Naive thymus-derived CD4-positive, alpha-beta T cell (primary cell): ENCODE measurements around the gene CAMK2D. TPM values are rescaled to one million over a fixed set of nuclear protein-coding genes. Genes with fewer than 3 reads are reported as not detected.

Experiments used
- ATAC-seq: fragments of 150-1000 bp; cut with Tn5 transposase; 2 replicates; pipeline ENCODE4 v1.10.0; 2021; ENCODE audit warnings: mild to moderate bottlenecking, moderate library complexity
- CTCF ChIA-PET: fragments of 350-600 bp; sonication (Branson Sonifier 250); formaldehyde crosslinking; loops from one replicate; lab custom pipeline; 2021; ENCODE audit warnings: antibody characterized with exemption; lab: Charles Lee
- POLR2A ChIA-PET: fragments of 350-600 bp; sonication (Branson Sonifier 250); formaldehyde crosslinking; loops from one replicate; lab custom pipeline; 2021; ENCODE audit warnings: antibody characterized with exemption, inconsistent platforms; lab: Charles Lee
- DNase-seq, 9 donors: peaks; one replicate each; pipeline versions ENCODE4 v3.0.0 to v3.0.0-alpha.2; 2020 to 2022; ENCODE audit warnings: mixed read lengths in 1 of 9
- H3K27ac ChIP-seq: one replicate; pipeline ENCODE4 v1.7.0; 2013; ENCODE audit warnings: mild to moderate bottlenecking, low read depth, low read length, moderate library complexity
- H3K27me3 ChIP-seq, 2 donors: one replicate each; pipeline ENCODE4 v1.7.0; 2013; ENCODE audit warnings: low read length in 2 of 2, mild to moderate bottlenecking in 2 of 2, moderate library complexity in 2 of 2; ENCODE audit not compliant: control insufficient read depth in 2 of 2, insufficient read depth in 2 of 2
- H3K36me3 ChIP-seq, 3 experiments: 1 replicate in 2 of 3; 2 replicates in 1 of 3; pipeline ENCODE4 v1.7.0; 2013; ENCODE audit warnings: low read length in 3 of 3, mild to moderate bottlenecking in 3 of 3, moderate library complexity in 1 of 3; ENCODE audit not compliant: insufficient read depth in 3 of 3, control insufficient read depth in 2 of 3
- H3K4me1 ChIP-seq, 2 donors: one replicate each; pipeline ENCODE4 v1.7.0; 2013; ENCODE audit warnings: low read length in 2 of 2, mild to moderate bottlenecking in 2 of 2, moderate library complexity in 1 of 2; ENCODE audit not compliant: control insufficient read depth in 2 of 2, insufficient read depth in 2 of 2
- H3K4me3 ChIP-seq: 2 replicates; pipeline ENCODE4 v1.7.0; 2013; ENCODE audit warnings: mild to moderate bottlenecking, low read length
- H3K9me3 ChIP-seq, 3 experiments: 1 replicate in 2 of 3; 2 replicates in 1 of 3; pipeline ENCODE4 v1.7.0; 2013; ENCODE audit warnings: low read length in 3 of 3; ENCODE audit not compliant: control insufficient read depth in 2 of 3
- H3K27ac Mint-ChIP-seq, 9 donors: one replicate each; pipeline ENCODE4 v1.8.0; 2020 to 2022; ENCODE audit warnings: mixed read lengths in 9 of 9, mild to moderate bottlenecking in 8 of 9, moderate library complexity in 5 of 9, inconsistent platforms in 2 of 9
- H3K27me3 Mint-ChIP-seq, 5 donors: one replicate each; pipeline ENCODE4 v1.8.0; 2021 to 2022; ENCODE audit warnings: mixed read lengths in 5 of 5, mild to moderate bottlenecking in 1 of 5
- H3K36me3 Mint-ChIP-seq, 5 donors: one replicate each; pipeline ENCODE4 v1.8.0; 2020 to 2022; ENCODE audit warnings: mixed read lengths in 5 of 5, mild to moderate bottlenecking in 3 of 5, inconsistent platforms in 1 of 5
- H3K4me1 Mint-ChIP-seq, 7 donors: one replicate each; pipeline ENCODE4 v1.8.0; 2020 to 2022; ENCODE audit warnings: mixed read lengths in 7 of 7, mild to moderate bottlenecking in 3 of 7, inconsistent platforms in 1 of 7
- H3K4me3 Mint-ChIP-seq, 10 donors: one replicate each; pipeline ENCODE4 v1.8.0; 2020 to 2022; ENCODE audit warnings: mild to moderate bottlenecking in 10 of 10, mixed read lengths in 10 of 10, moderate library complexity in 6 of 10, inconsistent platforms in 2 of 10
- H3K9me3 Mint-ChIP-seq, 11 donors: one replicate each; pipeline ENCODE4 v1.8.0; 2020 to 2022; ENCODE audit warnings: mixed read lengths in 11 of 11, mild to moderate bottlenecking in 4 of 11, inconsistent platforms in 1 of 11, moderate library complexity in 1 of 11
- intact Hi-C, 2 donors: fragments of 100-400 bp; cut with micrococcal nuclease; formaldehyde crosslinking; loops; one replicate each; pipeline ENCODE4 v1.15.1; 2023
- polyA plus RNA-seq, 2 donors: library from polyadenylated mRNA; unstranded; fragments of 300-500 nt; fragmentation: Illumina TruSeq; gene quantifications; one replicate each; pipeline ENCODE4 v1.2.3, GENCODE V29; 2021
- total RNA-seq, 6 experiments: library from RNA in 5 of 6; stranded (reverse) in 5 of 6; gene quantifications; 1 replicate in 5 of 6; 2 replicates in 1 of 6; pipeline ENCODE4 v1.2.3 and lab custom pipeline; 2021 to 2026

The CAMK2D gene
- total and polyA plus RNA-seq, 7 experiments from 2014 or later = 13.5 to 41.2 (median 36.1) TPM

- intact Hi-C loops = no loop called here
- Mint-ChIP-seq H3K27me3 (no peaks in the 10 kb centered on the region), H3K4me3 (peak overlapping the region in 5 of 10 donors; percentile 18 to 56 (median 44)), H3K27ac (peak overlapping the region in 3 of 9 donors; percentile 16 to 64 (median 39)), H3K36me3 (peaks cover 0 to 35% (median 5%) of the 10 kb centered on the region in 5 donors), H3K9me3 (peaks cover 0 to 4% (median 0%) of the 10 kb centered on the region in 11 donors), H3K4me1 (peaks cover 28 to 58% (median 43%) of the 10 kb centered on the region in 7 donors)
- H3K27ac ChIP-seq = no peak overlapping the region
- ChIA-PET POLR2A (no interaction called here), CTCF (interaction anchor here (1.4 kb wide), 1 partner anchor 17 kb away, joined by 4 read pairs; no protein-coding TSS in a partner anchor)
- no peaks in the 10 kb centered on the region for H3K36me3 ChIP-seq
- ATAC-seq = peak; percentile 15
- no peak overlapping the region for H3K4me3 ChIP-seq
- DNase-seq = no peak
- no peaks in the 10 kb centered on the region for H3K9me3 ChIP-seq
- H3K27me3 ChIP-seq = no peaks in the 10 kb centered on the region
- H3K4me1 ChIP-seq = peaks cover 18 to 22% of the 10 kb centered on the region in 2 donors
Measured at GRCh38 chr4:113564493-113564892, 197.0 kb downstream of the CAMK2D start.

GRCh38 chr4:113563691-113564378, 197.7 kb downstream of the CAMK2D start:
- Mint-ChIP-seq H3K27me3 (no peaks in the 10 kb centered on the region), H3K4me3 (no peak overlapping the region), H3K36me3 (peaks cover 0 to 35% (median 5%) of the 10 kb centered on the region in 5 donors), H3K9me3 (peaks cover 0 to 4% (median 0%) of the 10 kb centered on the region in 11 donors), H3K4me1 (peaks cover 28 to 55% (median 43%) of the 10 kb centered on the region in 7 donors), H3K27ac (peak overlapping the region in 2 of 9 donors; percentile 16 to 39)
- Histone ChIP-seq H3K4me1 (peaks cover 18 to 22% of the 10 kb centered on the region in 2 donors), H3K36me3 (no peaks in the 10 kb centered on the region), H3K27ac (no peak overlapping the region), H3K4me3 (no peak overlapping the region), H3K9me3 (no peaks in the 10 kb centered on the region), H3K27me3 (no peaks in the 10 kb centered on the region)
- intact Hi-C loops = loop anchor here in 1 of 2 donors (2.0 kb wide), 1 partner anchor 13 kb away; no protein-coding TSS in a partner anchor
- ATAC-seq = no peak
- DNase-seq = no peak
- ChIA-PET CTCF (interaction anchor here (1.4 kb wide), 1 partner anchor 16 kb away, joined by 4 read pairs; no protein-coding TSS in a partner anchor), POLR2A (no interaction called here)

- H3K36me3 ChIP-seq = no peaks in the 10 kb centered on the region
- POLR2A ChIA-PET = no interaction called here
- H3K9me3 ChIP-seq = no peaks in the 10 kb centered on the region
- H3K27me3 ChIP-seq = no peaks in the 10 kb centered on the region
- DNase-seq (no peak), ATAC-seq (no peak)
- peaks cover 18 to 21% of the 10 kb centered on the region in 2 donors for H3K4me1 ChIP-seq
- H3K27ac ChIP-seq = no peak overlapping the region
- intact Hi-C loops = loop anchor here in 1 of 2 donors (2.0 kb wide), 1 partner anchor 15 kb away; no protein-coding TSS in a partner anchor
- peaks cover 0 to 30% (median 5%) of the 10 kb centered on the region in 5 donors for H3K36me3 Mint-ChIP-seq
- peaks cover 0 to 4% (median 0%) of the 10 kb centered on the region in 11 donors for H3K9me3 Mint-ChIP-seq
- no peak overlapping the region for H3K4me3 ChIP-seq
- H3K4me1 Mint-ChIP-seq = peaks cover 22 to 48% (median 33%) of the 10 kb centered on the region in 7 donors
- H3K27me3 Mint-ChIP-seq = no peaks in the 10 kb centered on the region
- CTCF ChIA-PET = interaction anchor here (1.0 to 2.0 kb wide), 3 partner anchors 11 to 14 kb away, joined by 3 to 6 read pairs (median 3); no protein-coding TSS in a partner anchor
- no peak overlapping the region for H3K27ac Mint-ChIP-seq
- no peak overlapping the region for H3K4me3 Mint-ChIP-seq
Measured at GRCh38 chr4:113561758-113562157, 199.8 kb downstream of the CAMK2D start.

- Mint-ChIP-seq H3K9me3 (peaks cover 0 to 4% (median 0%) of the 10 kb centered on the region in 11 donors), H3K36me3 (peaks cover 0 to 27% (median 5%) of the 10 kb centered on the region in 5 donors), H3K4me3 (no peak overlapping the region), H3K27me3 (no peaks in the 10 kb centered on the region), H3K27ac (no peak overlapping the region), H3K4me1 (peaks cover 16 to 44% (median 26%) of the 10 kb centered on the region in 7 donors)
- no peaks in the 10 kb centered on the region for H3K36me3 ChIP-seq
- no peaks in the 10 kb centered on the region for H3K27me3 ChIP-seq
- DNase-seq = no peak
- no peak for ATAC-seq
- POLR2A ChIA-PET = no interaction called here
- no peaks in the 10 kb centered on the region for H3K9me3 ChIP-seq
- no peak overlapping the region for H3K4me3 ChIP-seq
- peaks cover 14 to 18% of the 10 kb centered on the region in 2 donors for H3K4me1 ChIP-seq
- intact Hi-C loops = no loop called here
- no peak overlapping the region for H3K27ac ChIP-seq
- CTCF ChIA-PET = interaction anchor here (1.0 to 2.0 kb wide), 3 partner anchors 10 to 14 kb away, joined by 3 to 6 read pairs (median 3); no protein-coding TSS in a partner anchor
Measured at GRCh38 chr4:113561092-113561491, 200.4 kb downstream of the CAMK2D start.

DNA sequence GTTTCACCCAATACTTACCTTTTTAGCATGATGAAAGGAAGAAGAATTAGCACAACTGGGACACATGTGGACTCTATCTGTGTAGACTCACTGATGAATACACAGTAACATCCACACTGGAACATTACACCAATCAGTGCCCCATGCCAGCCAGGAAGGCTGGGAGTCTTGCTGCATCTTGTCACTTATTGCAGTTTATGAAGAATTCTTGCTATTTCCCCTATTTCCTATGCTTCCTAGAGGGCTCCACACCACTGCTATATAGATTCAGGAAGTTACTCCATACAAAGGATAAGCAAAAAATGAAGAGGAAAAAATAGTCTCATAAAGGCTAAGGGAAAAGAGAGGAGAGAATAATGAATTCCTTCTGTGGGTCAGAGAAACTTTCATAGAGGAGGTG, 201.0 kb downstream of the CAMK2D start:
- H3K36me3 ChIP-seq = no peaks in the 10 kb centered on the region
- ATAC-seq (no peak), DNase-seq (no peak)
- H3K27ac ChIP-seq = no peak overlapping the region
- H3K4me1 Mint-ChIP-seq = peaks cover 15 to 43% (median 22%) of the 10 kb centered on the region in 7 donors
- peak overlapping the region in 1 of 9 donors; percentile 9 for H3K27ac Mint-ChIP-seq
- H3K4me1 ChIP-seq = peaks cover 9 to 16% of the 10 kb centered on the region in 2 donors
- peaks cover 0 to 4% (median 0%) of the 10 kb centered on the region in 11 donors for H3K9me3 Mint-ChIP-seq
- no peaks in the 10 kb centered on the region for H3K9me3 ChIP-seq
- intact Hi-C loops = no loop called here
- H3K4me3 Mint-ChIP-seq = no peak overlapping the region
- H3K4me3 ChIP-seq = no peak overlapping the region
- CTCF ChIA-PET = interaction anchor here (0.9 kb wide), 1 partner anchor 10 kb away, joined by 3 read pairs; no protein-coding TSS in a partner anchor
- H3K36me3 Mint-ChIP-seq = peaks cover 0 to 27% (median 5%) of the 10 kb centered on the region in 5 donors
- no peaks in the 10 kb centered on the region for H3K27me3 ChIP-seq
- no peaks in the 10 kb centered on the region for H3K27me3 Mint-ChIP-seq
- POLR2A ChIA-PET = no interaction called here

DNA sequence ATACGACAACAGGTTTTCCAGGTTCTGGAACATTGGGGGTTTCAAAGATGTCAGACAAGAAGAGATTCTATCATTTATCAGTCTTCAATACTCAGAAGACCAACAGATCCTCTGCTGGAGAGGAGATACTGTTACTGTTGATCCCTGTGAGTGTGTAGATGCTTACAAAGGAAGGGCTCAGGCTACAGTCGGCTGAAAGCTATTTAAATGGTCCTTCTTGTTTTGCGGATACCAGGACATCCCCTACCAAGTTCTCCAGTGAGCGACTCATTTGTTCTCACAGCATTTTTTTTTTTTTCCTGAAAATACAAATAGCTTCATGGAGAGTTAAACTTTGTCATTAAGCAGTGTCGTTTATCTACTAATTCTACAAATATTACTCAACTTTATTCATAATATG, 201.6 kb downstream of the CAMK2D start:
- Mint-ChIP-seq H3K9me3 (peaks cover 0 to 4% (median 0%) of the 10 kb centered on the region in 11 donors), H3K27me3 (no peaks in the 10 kb centered on the region), H3K4me1 (peaks cover 9 to 37% (median 16%) of the 10 kb centered on the region in 7 donors), H3K36me3 (peaks cover 0 to 27% (median 5%) of the 10 kb centered on the region in 5 donors), H3K27ac (no peak overlapping the region), H3K4me3 (no peak overlapping the region)
- H3K9me3 ChIP-seq = no peaks in the 10 kb centered on the region
- no peaks in the 10 kb centered on the region for H3K36me3 ChIP-seq
- no peaks in the 10 kb centered on the region for H3K27me3 ChIP-seq
- H3K4me3 ChIP-seq = no peak overlapping the region
- ChIA-PET CTCF (interaction anchor here (0.6 to 1.4 kb wide), 3 partner anchors 9 to 16 kb away, joined by 3 to 5 read pairs (median 3); no protein-coding TSS in a partner anchor), POLR2A (no interaction called here)
- peaks cover 2 to 10% of the 10 kb centered on the region in 2 donors for H3K4me1 ChIP-seq
- DNase-seq (no peak), ATAC-seq (no peak)
- intact Hi-C loops = no loop called here
- H3K27ac ChIP-seq = no peak overlapping the region
